GM12872 (cell line): ENCODE data around the gene ASCC3.

Source experiments
- CTCF ChIP-seq: IDR thresholded peaks from 3 replicates; pipeline ENCODE4 v1.5.1; 2011; ENCODE audit warnings: low read depth, mild to moderate bottlenecking, low read length, moderate library complexity; ENCODE audit not compliant: insufficient read depth

ASCC3 gene

GRCh38 chr6:100460650-100461204, 420.4 kb downstream of the ASCC3 start:
- TF ChIP-seq CTCF = peak; percentile 36; the same call in 1 of the 3 replicates

DNA sequence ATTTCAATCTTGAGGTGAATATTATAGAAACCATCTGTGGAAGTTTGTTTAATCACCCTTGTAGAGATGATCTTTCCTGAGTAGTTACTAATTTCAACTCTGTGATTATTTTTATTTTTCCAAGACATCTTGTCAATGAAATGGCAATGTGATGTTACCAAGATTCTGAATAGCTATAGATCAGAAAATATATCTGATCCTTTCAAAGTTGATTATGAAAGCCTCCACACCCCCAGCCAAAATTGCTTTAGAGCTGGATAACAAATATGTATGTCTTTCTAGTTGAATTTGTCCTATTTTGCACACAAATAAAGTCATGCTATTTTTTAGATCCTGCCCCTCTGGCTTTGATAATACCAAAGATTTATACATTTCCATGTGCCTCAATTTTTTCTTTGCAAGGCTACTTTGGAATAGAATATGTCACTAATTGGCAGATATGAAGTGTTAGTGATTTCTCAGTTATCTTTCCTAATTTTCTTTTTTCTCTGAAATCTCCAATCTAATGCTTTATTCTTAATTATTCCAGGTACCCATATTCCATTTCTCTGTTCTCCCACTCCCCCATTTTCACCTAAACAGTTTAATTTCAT, 421.4 kb downstream of the ASCC3 start:
- TF ChIP-seq CTCF = no peak

- no peak for TF ChIP-seq CTCF
These were observed 422.1 kb downstream of the ASCC3 start for GRCh38 chr6:100458841-100459591.
